ENCODE results near the gene ESRRB.

ESRRB gene

DNA sequence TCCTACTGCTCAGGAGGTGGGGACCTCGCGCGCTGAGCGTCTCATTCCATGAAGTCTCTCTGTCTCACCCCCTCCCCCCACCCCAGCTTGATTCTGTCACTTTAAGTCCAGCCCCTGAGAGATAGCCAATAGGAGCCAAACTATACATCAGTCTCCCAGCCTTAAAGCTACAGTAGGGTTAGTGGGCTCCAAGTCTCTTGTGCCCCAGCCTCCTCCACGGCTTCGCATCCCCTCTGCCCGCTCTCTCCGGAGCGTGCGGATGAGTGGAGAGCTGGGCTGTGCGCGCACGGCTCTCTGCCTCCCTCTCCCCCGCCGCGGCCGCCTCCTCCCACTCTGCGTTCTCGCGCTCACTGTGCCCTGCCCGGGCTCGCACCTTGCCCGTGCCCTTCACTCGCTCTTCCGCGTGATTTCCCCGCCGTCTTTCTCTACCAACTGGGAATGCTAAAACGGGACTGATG is at the start of gene ESRRB:
TSS of gene ESRRB (plus strand) at position 191 of the 458 bp plus-strand sequence. CDS start at position 456, 265 bp downstream.
- no peak for DNase-seq

DNA sequence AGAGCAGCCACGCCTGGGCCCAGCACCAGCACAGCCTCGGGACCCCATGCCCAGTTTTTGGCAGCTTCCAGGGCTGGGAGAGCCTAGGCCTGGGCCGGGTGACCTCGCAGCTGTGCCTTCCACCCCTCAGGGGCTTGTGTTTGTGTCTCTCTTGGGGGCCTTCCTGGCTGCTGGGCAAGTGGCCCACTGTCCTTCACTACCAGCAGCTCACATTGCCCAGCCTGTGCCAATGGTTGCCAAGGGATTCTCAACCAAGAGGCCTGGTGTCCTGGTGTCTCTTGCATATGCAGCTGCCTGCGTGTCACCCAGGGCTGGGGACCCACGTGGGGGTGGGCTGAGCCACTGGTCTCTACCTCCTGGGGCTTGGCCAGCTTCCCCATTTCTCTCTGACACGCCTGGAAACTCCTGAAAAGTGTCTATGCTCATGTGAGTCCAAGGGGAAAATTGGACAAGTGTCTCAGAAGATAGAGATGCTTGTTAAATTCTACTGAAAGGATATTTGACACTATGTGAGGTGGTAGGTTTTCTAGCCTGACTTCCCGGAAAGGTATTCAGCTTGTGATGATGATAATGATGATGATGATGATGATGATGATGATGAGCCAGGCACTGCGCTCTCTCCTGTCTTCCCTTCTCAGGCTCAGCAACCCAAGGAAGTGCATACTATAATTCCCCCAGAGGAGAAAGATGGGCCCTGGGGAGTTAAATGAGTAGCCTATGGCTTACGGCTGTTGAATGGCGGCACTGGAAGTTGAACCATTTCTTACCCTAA is 48.8 kb upstream of the ESRRB start:
- DNase-seq: no peak

DNA sequence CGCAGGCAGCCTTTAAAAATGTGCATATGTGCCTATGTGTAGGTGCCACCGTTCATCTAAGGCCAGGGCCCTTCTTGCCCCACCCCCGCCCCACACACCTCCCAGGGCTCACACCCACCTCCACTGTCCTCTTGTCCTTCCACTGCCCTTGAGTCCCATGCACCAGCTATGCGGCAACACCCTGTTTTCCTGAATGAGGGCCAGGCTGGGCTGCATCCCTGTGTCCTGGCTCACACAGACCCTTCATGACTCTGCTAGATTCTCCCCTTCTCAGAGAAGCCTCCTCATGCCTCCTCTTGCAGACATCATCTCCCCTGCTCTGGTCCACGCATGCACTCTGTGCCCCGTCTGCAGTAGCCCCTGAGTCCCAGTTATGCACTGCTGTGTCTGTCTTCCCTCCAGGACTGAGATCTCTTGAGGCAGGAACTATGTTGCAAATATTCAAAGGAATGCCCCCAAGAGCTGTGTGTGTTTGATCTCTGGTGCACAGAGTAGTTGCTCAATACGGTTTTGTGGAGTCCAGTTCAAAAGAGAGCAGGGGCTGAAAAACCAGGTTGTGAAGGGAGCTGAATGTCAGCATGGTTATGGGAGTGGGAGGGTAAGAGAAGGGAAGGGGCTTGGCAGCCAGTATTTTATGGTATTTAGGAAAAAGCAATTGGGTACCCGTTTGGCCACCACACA is 47.3 kb upstream of the ESRRB start:
- no peak for DNase-seq

DNA sequence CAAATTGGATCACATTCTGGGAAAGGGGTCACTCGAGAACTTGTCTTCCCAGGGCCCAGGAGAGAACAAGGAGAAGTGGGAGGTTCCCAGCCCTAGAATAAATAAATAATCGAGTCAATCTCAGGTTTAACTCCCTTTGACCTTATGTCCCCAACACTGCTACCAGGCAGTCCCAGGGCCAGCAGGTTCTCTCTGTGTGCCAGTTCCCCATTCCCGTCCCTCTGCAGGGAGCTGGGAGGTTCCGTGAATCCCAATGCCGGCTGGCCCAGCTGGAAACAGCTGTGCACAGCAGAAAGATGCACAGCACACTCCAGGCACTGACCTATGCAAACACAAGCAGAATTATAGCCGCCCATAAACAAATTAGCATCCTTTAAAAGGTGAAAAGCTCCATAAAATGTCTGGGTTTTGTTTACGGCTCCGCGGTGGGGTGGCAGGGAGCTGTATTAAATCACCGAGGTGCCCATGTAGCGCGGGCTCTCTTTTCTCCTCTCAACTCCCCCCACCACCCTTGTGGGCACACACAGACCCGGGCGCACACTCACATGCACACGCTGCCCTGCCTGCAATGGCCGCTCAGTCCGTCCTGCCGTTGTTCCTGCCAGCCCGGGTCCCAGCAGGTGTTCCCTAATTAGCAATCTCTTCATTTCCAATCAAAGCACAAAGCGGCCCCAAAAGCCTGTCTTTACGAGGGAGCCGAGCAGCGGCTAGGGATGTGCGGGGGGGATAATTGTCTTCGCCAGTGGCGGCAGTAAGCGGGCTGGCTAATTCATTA is 46.6 kb upstream of the ESRRB start:
- no peak for DNase-seq

DNA sequence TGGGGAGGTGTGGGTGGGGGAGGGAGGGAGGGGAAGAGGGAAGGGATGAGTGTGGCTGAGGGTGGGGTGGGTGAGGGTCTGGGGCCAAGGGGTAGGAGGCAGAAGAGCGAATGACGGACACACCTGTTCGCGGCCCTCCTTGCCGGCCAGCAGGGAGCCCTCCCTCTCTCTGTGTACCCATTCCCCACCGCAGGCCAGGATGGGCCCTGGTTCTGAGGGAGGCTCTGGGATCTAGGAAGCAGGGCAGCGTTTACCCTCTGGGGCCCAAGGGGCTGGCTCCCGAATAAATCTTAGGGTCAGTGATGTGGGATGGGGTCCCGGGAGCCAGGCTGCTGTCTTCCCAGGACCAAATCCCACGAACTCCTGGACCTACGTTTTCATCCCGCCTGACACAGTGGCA is 46.0 kb upstream of the ESRRB start:
- DNase-seq: no peak

DNA sequence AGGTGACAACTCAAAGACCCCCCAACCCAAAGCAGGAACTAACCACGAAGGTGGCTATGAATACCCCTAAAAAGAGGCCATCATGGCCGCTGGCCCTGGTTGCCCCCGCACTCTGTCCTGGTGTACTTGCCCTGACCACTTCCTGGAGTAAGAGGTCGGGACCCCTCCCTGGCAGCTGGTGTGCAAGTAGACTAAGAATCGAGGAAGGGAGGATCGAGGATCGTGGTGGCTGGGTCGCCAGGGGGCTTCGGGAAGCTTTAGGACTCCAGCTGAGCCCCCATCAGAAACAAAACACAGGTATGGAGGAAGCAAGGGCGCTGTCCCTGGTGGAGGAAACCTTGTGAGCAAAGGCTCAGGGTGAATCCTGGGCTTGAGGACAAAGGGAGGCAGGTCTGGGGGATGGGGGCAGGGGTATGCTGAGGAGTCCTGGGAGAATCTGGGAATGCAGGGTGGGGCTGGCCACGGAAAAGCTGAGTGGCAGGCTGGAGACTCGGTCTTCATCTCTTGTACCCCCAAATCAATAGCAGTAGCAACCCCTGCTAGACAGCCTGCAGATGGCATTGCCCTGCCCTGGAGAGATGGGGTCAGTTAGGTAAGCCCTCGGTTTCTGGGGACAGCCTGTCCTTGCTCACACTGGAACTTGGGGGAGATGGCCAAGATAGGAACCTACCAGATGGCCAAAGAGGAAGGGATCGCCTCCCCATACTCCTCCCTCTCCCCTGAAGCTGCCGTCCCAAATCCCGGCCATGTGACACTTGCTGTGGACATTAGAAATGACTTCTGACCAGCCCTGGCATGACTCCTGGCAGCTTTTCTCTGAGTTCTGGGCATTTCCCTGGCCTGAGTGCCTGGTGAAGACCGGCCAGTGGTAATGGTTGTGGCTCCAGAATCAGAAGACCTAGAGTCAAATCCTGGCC is 45.3 kb upstream of the ESRRB start:
- DNase-seq: no peak

DNA sequence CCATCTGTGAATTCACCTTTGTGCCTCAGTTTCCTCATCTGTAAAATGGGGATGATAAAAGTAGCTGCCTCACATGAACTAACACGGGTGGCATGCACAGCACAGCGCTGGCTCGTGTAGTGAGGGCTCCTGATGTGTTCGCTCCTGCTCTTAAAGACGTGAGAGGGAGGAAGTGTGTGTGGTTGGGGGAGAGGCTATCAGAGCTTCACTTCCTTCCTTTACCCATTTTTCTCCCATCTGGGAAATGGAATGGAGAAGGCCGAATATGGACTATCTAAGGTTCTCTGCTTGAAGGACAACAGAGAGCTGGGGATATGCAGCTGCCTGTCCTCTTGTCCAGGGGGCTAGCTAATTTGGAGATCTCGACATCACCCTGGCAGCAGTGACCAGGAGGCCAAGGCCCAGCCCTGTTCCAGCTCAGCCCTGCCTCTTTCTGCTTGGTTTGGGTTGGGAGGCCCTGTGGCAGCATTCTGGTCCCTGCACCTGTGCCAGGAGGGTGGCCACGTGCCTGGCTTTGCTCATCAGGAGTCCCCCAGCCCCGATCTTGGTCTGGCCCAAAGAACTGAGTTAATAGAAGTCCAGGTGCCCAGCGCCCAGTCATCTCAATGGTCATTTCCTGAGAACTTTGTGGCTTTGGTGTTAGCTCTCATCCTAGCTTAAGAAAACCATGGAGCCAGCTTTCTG is 44.5 kb upstream of the ESRRB start:
- no peak for DNase-seq

DNA sequence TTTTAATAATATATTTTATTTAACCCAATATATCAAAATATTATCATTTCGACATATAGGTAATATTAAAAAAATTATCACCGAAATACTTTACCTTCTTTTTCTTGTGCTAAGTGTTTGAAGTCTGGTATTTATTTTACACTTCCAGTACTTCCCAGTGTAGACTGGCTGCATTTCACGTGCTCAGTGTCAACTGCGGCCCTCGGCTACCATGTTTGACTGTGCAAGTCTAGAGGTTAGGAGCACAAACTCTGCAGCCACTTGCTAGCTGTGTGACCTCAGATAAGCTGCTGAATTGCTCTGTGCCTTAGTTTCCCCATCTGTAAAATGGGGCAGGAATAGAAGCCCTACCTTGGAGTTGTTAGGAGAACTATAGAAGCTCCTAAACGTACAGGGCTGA is 42.3 kb upstream of the ESRRB start:
- DNase-seq: no peak

DNA sequence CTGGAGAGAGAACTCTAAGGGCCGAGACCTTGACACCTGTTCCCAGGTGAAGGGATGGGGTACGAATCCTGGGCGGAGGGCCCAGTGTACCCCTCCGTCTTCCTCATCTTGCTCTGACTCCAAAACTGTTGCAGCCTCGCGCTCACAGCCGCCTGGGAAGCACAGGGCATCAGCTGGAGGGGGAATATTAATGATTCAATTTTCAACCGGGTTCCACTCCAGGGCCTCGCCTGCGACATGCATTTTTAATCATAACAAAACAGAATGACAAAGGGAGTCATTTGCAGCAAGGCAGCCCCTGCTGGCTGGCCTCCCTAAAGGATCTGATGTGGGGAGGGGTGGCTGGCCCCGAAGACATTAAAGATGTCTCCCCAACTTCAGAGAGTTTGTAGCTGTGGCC is 41.6 kb upstream of the ESRRB start:
- no peak for DNase-seq

DNA sequence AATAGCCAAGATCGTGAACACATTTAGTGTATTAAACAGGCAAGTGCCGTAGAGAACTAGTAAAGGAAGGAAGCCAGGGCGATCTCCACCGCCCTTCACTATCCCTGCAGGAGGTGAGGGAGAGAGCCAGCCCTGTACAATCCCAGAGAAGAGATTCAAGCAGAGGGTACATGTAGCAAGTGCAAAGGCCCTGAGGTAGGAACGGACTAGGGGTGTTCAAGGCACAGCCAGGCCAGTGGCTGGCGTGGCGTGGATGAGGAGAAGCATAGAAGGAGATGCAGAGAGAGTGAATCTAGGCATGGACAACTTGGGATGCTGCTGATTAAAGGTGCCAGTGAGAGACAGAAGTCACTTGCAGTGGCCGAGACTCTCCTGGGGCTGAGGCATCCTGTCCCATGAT is 39.1 kb upstream of the ESRRB start:
- no peak for DNase-seq

DNA sequence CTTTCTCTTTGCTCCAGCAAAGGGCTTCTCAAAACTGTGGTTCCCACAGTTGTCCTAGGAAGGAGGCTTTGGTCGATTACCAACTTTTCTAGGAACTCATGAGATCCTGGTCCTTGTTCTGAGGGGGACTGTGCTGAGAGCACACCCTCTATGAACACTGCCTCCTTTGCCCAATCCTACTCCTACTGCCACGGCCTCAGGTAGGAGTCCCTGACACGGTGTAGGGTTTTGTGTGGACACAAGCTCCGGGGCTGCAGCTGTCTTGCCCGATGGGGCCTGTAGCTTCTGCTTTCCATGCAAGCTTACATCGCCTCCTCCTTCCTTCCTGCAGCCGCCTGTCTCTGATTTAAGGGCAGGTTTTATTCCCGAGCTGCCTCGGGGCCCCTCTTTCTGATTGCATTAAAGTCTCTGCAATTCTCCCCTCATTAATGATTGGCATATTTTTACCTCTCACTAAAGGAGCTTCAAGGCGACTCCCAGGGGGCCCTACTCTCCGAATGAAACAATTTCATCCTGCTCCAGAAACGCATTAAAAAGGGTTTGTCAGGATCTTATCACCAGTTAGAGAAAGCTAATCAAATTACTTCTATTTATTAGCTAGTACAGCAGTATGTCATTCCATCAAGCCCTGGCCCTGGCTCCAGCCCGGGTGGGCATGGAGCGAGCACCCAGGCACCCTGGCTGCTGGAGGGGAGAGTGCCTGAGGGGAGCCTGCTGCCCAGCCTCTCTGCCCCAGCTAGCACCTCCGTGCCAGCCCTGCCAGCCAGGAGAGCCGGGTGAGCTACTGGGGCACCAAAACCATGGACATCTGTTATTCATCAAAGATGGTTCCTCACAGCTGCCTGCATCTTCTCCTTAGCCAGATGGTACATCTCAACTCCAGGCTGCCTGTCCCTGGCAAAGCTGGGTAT is 38.0 kb upstream of the ESRRB start:
- DNase-seq: no peak

DNA sequence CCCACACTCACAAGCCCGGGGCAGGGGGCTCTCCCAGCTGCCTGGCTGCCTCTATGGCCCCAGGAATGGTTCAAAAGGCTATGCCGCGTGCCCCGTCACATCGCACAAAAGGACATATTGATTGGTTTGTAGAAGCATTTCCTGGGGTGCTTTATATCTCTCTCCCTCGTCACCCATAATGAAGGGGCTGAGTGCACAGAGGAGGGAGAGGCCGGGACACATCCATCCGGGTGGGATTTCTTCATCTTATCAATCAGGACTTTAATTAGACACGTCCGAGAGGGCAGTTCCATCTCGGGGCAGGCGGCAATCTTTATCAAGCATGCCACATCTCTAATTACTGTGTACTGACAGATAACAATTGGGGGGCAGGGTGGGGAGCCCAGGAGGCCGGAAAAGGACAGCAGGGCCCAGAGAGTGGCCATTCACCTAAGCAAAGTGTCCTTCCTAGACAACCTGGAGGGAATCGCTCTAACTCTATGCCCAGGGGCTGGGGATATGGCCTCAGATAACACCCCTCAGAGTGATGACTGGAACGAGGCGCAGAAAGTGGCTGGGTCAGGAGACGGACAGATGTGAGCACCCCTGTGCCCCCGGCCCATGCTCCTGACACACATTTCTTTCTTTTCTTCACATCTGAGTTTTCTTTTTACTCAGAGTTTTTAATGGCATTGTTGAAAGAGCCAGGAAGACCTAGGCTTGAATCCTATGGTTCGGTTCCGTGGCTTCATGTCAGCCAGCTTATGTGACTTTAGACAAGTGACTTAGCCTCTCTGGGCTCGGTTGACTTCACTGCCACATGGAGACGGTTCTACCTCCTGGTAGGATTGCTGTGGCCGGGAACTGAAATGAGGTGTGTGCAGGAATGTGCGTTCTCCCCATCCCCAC is 36.0 kb upstream of the ESRRB start:
- DNase-seq: no peak

DNA sequence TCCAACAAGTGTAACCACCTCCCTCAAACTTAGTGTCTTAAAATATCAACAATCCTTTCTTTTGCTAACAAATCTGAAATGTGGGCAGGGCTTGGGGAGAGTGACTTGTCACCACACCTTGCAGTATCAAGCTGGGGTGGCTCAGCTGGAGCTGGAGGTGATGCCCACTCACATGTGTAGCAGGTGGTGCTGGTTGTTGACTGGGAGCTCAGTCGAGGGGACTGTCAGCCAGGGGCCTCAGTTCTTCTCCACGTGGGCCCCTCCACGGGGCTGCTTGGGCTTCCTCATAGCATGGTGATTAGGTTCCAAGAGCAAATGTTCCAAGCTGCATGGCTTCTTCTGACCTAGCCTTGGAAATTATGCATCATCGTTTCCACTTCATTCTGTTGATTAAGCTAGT is 32.6 kb upstream of the ESRRB start:
- no peak for DNase-seq

DNA sequence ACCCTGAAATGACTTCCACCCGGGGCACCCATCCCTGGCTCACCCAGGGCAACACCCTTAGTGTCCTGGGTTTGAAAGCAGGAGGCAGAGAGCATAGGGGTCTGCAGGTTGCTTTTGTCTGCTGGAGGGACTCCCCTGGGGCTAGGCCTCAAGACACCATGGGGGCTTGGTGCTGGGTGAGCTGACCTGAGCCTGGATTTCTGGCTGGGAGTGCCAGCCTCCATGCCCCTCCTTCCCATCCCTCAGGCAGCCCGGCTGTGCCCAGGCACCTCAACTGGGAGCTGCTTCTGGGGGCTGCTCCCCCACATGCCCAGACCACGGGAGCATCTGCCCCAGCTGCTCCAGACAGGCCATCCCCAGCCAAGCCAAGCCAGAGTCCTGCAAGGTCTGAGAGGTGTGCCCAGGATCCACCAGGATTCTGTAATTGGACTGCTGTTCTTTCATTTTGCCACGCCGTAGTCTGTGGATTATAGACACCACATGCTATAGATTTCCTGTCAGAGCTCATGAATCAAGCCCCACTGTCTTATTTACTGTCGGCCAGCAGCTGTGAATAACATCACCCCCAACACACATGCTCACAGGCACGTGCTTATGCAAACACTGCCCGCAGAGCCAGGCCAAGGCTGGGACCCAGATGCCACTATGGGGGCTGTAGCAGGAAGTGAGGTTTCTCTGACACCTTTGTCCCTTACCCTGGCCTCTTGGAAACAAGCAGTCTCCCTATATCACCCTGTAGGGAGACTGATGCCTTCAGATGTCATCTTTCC is 29.4 kb upstream of the ESRRB start:
- no peak for DNase-seq

DNA sequence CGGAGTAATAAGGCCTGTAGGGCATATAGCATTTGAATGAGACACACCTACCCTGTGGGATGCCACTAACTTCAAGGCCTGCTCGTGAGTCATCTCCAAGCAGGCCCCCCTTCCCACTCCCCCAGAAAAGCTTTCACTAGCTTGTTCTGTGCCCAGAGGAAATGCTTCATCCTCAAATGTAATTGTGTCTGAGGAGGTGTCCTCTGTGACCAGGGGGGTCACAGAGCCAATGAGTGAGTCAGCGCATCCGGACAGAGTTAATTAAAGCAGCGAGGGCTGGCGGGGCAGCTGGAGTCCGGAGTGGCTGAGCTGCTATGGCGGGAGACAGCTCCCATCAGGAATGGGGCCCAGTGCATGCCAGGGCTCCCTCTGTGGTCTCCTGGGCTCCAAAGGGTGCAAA is 27.0 kb upstream of the ESRRB start:
- no peak for DNase-seq

DNA sequence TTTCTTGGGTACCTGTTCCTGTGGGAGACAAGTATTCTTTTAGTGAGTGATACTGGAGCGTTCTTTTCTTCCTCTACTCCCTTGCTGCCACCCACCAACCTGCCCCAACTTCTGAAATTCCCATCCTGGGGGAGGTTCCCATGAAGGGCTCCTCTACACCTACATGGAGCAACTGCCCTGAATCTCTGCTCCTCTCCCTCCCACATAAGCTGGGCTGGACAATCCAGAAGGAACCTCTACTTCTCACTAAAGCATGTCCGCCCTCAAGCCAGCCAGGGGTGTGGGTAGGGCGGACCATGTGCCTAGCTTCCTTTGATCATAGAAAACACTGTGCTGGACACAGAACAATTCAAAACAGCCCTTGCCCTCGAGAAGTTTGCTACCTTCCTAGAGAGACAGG is 25.9 kb upstream of the ESRRB start:
- no peak for DNase-seq

DNA sequence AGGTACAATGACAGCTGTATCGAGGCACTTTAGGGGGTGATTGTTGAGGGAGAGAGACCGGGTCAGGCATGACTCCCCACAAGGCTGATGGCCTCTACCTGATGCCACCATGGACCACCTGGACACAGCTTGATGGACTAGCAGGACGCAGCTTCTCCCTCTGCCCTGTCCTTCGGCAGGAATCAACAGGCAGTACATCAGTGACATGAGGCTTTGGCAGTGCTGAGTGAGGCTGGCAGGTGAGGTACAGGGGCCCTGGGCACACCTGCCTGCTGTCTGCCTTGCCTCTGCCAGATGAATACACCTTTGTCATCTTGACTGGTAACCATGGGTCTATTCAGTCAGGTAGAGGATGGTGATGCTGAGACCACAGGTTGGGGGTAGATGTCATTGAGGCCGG is 25.3 kb upstream of the ESRRB start:
- no peak for DNase-seq

DNA sequence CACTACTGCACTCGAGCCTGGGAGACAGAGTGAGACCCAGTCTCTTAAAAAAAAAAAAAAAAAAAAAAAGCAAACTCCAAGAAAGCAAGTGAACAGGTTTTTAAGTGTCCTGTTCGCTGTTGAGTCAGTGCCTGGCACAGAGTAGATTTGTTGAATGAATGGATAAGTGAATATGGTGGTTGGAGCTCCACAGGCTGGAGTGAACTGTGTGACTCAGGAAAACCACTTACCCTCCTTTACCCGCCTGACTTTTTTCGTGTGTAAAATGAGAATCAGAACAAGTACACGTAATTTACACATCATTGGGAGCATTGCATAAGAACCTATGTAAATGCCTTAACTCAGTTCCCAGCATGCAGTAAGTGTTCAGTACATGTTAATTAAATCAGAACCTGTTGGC is 24.0 kb upstream of the ESRRB start:
- no peak for DNase-seq

DNA sequence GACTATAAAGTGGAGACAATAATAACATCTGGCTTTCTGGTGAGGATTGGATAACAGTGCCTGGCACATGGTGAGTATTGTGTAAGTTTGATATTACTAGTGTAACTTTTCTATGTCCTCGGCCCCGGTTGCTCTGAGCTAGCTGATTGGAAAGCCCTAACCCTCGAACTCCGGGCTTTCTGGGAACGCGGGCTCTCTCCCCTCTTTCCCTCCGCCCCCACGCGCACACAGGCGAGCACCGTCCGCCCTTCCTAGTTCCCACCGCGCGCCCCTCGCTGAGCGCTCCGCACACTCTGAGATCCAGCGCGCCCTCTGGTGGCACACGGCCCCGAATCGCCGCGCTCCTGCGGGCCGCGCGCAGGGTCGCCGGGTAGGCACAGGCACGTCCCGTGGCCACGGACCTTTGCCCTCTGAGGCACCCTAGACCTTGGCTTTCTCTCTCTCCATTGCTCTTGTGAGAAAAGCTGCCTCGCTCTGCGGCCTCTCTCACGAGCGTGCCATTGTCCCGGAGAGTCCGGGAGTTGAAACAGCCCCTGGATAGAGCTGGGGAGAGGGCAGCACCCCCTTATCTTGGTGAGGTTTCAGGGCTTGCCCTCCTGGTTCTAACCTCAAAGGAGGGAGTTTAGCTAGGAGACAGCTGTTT is 23.2 kb upstream of the ESRRB start:
- DNase-seq: peak; percentile 37

All from activated gamma-delta T cell treated with Interleukin-2 at 50 U/mL for 16 hours (primary cell).